HepG2 (cell line): ENCODE data around the gene AMER1. TPM values are rescaled to one million over a fixed set of nuclear protein-coding genes. Genes with fewer than 3 reads are reported as not detected.

Source experiments
- ATAC-seq: fragments of 200-7000 bp; cut with Tn5 transposase; 3 replicates; pipeline ENCODE4 v1.9.1; 2020; ENCODE audit warnings: mild to moderate bottlenecking, moderate library complexity
- BruUV-seq: library from RNA; stranded (reverse); fragments of 400-500 nt; replicated peaks from 2 replicates; lab custom pipeline; 2021; lab: Mats Ljungman, UMichigan
- CTCF ChIA-PET: fragments of 300-600 bp; formaldehyde crosslinking; extraction: SDS; loops from one replicate; lab custom pipeline; 2021; ENCODE audit warnings: low total read pairs, inconsistent platforms, low intra/inter-chr PET ratio; lab: Yijun Ruan, JAX
- POLR2A ChIA-PET: fragments of 350-600 bp; sonication (Branson Sonifier 250); formaldehyde crosslinking; loops from one replicate; lab custom pipeline; 2020; ENCODE audit warnings: antibody characterized with exemption, inconsistent platforms; lab: Yijun Ruan, JAX
- DNase-seq: peaks from one replicate; pipeline ENCODE4 v3.0.0-alpha.2; 2015; ENCODE audit warnings: low spot score
- FAIRE-seq: peaks from 3 replicates; lab custom pipeline; 2011; peaks lifted over from hg19 to GRCh38; lab: Jason Lieb, UNC
- H2AFZ ChIP-seq: one replicate; pipeline ENCODE4 v1.6.1; 2011; ENCODE audit warnings: low read length, inconsistent platforms
- H3K27ac ChIP-seq: fragments of 300-600 bp; 3 replicates; pipeline ENCODE4 v1.8.0; 2011; ENCODE audit warnings: mixed run types, mild to moderate bottlenecking, mixed read lengths, low read length, inconsistent platforms; ENCODE audit not compliant: insufficient read depth; ENCODE audit errors: extremely low read length
- H3K27me3 ChIP-seq, 2 experiments: fragments of 200-600 bp in 1 of 2; 2 replicates in 1 of 2; 3 replicates in 1 of 2; pipeline versions ENCODE4 v1.6.0 to v1.8.0; 2011; ENCODE audit warnings: low read length in 2 of 2, mild to moderate bottlenecking in 2 of 2, moderate library complexity in 2 of 2, inconsistent platforms in 1 of 2; ENCODE audit not compliant: insufficient read depth in 2 of 2, control insufficient read depth in 1 of 2
- H3K36me3 ChIP-seq, 2 experiments: fragments of 200-600 bp in 1 of 2; replicated peaks in 1 of 2; 2 replicates in 1 of 2; 3 replicates in 1 of 2; pipeline versions ENCODE4 v1.5.1 to v1.8.0; 2011; ENCODE audit warnings: low read length in 2 of 2, inconsistent platforms in 1 of 2; ENCODE audit not compliant: insufficient read depth in 2 of 2, control insufficient read depth in 1 of 2
- H3K4me1 ChIP-seq: 2 replicates; pipeline ENCODE4 v1.5.1; 2012; ENCODE audit warnings: low read length, inconsistent platforms; ENCODE audit not compliant: insufficient read depth
- H3K4me2 ChIP-seq: 2 replicates; pipeline ENCODE4 v1.6.0; 2011; ENCODE audit warnings: low read depth, low read length, inconsistent platforms
- H3K4me3 ChIP-seq, 3 experiments: fragments of 200-600 bp in 1 of 3; sonication (generic), shearing (Covaris generic) in 1 of 3; replicated peaks in 1 of 3; 2 replicates each; pipeline ENCODE4 v1.5.1; 2011 to 2016; ENCODE audit warnings: low read length in 3 of 3, inconsistent platforms in 2 of 3, low read depth in 2 of 3, mild to moderate bottlenecking in 2 of 3, control low read depth in 1 of 3, mixed read lengths in 1 of 3; ENCODE audit not compliant: insufficient read depth in 1 of 3
- H3K79me2 ChIP-seq: one replicate; pipeline ENCODE4 v1.6.1; 2011; ENCODE audit warnings: low read length, inconsistent platforms; ENCODE audit not compliant: insufficient read depth
- H3K9ac ChIP-seq: 2 replicates; pipeline ENCODE4 v1.6.0; 2011; ENCODE audit warnings: mild to moderate bottlenecking, low read depth, low read length, inconsistent platforms; ENCODE audit not compliant: insufficient read depth
- H3K9me3 ChIP-seq: 2 replicates; pipeline ENCODE4 v1.5.1; 2012; ENCODE audit warnings: mild to moderate bottlenecking, low read length
- H4K20me1 ChIP-seq: 2 replicates; pipeline ENCODE4 v1.6.0; 2011; ENCODE audit warnings: inconsistent platforms, mild to moderate bottlenecking, low read length, moderate library complexity; ENCODE audit not compliant: insufficient read depth
- ATAD3A ChIP-seq: sonication (generic); formaldehyde crosslinking; IDR thresholded peaks from 2 replicates; pipeline ENCODE4 v1.4.0; 2020; ENCODE audit warnings: missing genetic modification reagents
- BHLHE40 ChIP-seq: IDR thresholded peaks from 2 replicates; pipeline ENCODE4 v1.6.1; 2011; ENCODE audit warnings: low read length, improper control_type of control experiment
- CENPX ChIP-seq: sonication (generic); formaldehyde crosslinking; IDR thresholded peaks from 2 replicates; pipeline ENCODE4 v1.9.0; 2021; ENCODE audit warnings: mild to moderate bottlenecking, missing genetic modification reagents, moderate library complexity
- GFI1 ChIP-seq: sonication (generic); formaldehyde crosslinking; IDR thresholded peaks from 2 replicates; pipeline ENCODE4 v1.5.0; 2020; ENCODE audit warnings: missing genetic modification reagents, mild to moderate bottlenecking, borderline replicate concordance
- KDM4B ChIP-seq: sonication (generic); formaldehyde crosslinking; IDR thresholded peaks from 2 replicates; pipeline ENCODE4 v1.4.0; 2020; ENCODE audit warnings: missing genetic modification reagents
- SMYD3 ChIP-seq: sonication (generic); formaldehyde crosslinking; IDR thresholded peaks from 2 replicates; pipeline ENCODE4 v1.8.1; 2023; ENCODE audit warnings: mild to moderate bottlenecking, missing genetic modification reagents
- SP2 ChIP-seq: sonication (generic); formaldehyde crosslinking; IDR thresholded peaks from 2 replicates; pipeline ENCODE4 v1.5.1; 2020; ENCODE audit warnings: mild to moderate bottlenecking, missing genetic modification reagents
- SPEN ChIP-seq: sonication (generic); formaldehyde crosslinking; IDR thresholded peaks from 2 replicates; pipeline ENCODE4 v1.5.1; 2020; ENCODE audit warnings: low read depth, mild to moderate bottlenecking, missing genetic modification reagents
- YY1 ChIP-seq: IDR thresholded peaks from 2 replicates; pipeline ENCODE4 v1.6.1; 2011; ENCODE audit warnings: low read length, low read depth, moderate library complexity, mild to moderate bottlenecking; ENCODE audit not compliant: insufficient read depth, insufficient replicate concordance
- ZHX2 ChIP-seq, 2 experiments: sonication (generic) in 1 of 2; formaldehyde crosslinking in 1 of 2; IDR thresholded peaks; 2 replicates each; pipeline versions ENCODE4 v1.6.1 to v1.9.0; 2014 to 2022; ENCODE audit warnings: antibody characterized with exemption in 1 of 2, borderline replicate concordance in 1 of 2, inconsistent platforms in 1 of 2, low read depth in 1 of 2, missing genetic modification reagents in 1 of 2
- ZNF17 ChIP-seq: sonication (generic); formaldehyde crosslinking; IDR thresholded peaks from 2 replicates; pipeline ENCODE4 v1.5.0; 2020; ENCODE audit warnings: mild to moderate bottlenecking, missing genetic modification reagents
- ZNF225 ChIP-seq: sonication (generic); formaldehyde crosslinking; IDR thresholded peaks from 2 replicates; pipeline ENCODE4 v1.4.0; 2020; ENCODE audit warnings: mild to moderate bottlenecking, missing genetic modification reagents
- ZNF3 ChIP-seq: IDR thresholded peaks from 2 replicates; pipeline ENCODE4 v1.7.0; 2017; ENCODE audit warnings: inconsistent platforms
- in situ Hi-C: cut with HindIII; loops from 2 replicates; pipeline ENCODE4 v1.10.0; 2017; ENCODE audit warnings: low pct_unique_long_range_greater_than_20kb; ENCODE audit not compliant: extremely low pct_ligation_motif_present
- intact Hi-C: fragments of 100-400 bp; cut with micrococcal nuclease; formaldehyde crosslinking; loops from one replicate; pipeline ENCODE4 v1.10.0; 2022; ENCODE audit not compliant: unreplicated experiment
- polyA plus RNA-seq, 8 experiments: library from polyadenylated mRNA; depleted of rRNA in 3 of 8; stranded (reverse) in 7 of 8; unstranded in 1 of 8; fragments of >200 nt; fragmentation: Illumina TruSeq in 4 of 8; extraction: Trizol in 4 of 8; gene quantifications; 2 replicates each; pipeline versions ENCODE4 v1.2.1 to v1.2.3, GENCODE V29; 2011 to 2016; ENCODE audit warnings: low read depth in 4 of 8, missing spikeins in 1 of 8, mixed read lengths in 1 of 8; ENCODE audit not compliant: insufficient read depth in 1 of 8
- total RNA-seq, 5 experiments: library from RNA; depleted of rRNA; stranded (reverse); fragments of >200 nt; fragmentation: Illumina TruSeq; extraction: Trizol; gene quantifications; 2 replicates each; pipeline ENCODE4 v1.2.3, GENCODE V29; 2016; ENCODE audit warnings: low read depth in 1 of 5
- TF ChIP-seq, protein P1 (sequence below): sonication (generic); formaldehyde crosslinking; IDR thresholded peaks from 2 replicates; pipeline ENCODE4 v1.4.0; 2020; ENCODE audit warnings: mild to moderate bottlenecking, missing genetic modification reagents

AMER1 gene
- total and polyA plus RNA-seq, 2 of the 13 experiments (the other 11 are each of a cell fraction or from before 2014, with no cell fraction given) = 2.8 to 10.8 TPM

DNA sequence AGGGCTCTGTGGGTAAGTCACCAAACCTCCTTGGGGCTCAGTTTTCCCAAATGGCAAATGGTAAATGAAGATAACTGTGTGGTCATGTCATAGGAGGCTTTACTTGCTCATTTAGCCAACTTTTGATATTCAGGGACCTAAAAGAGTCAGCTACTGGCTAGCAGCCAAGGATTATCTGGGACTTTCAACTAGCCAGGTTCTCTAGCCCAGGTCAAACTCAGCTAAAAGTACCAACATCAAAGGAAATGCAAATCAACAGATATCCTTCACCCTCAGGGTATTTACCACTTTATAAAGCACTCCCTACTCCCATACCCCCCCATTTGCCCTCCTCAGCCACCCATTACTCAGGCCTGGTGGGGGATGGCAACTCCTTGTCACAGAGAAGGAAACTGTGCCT is 7.5 kb downstream of the AMER1 start:
- no peak overlapping the region for H3K4me2 ChIP-seq
- no peaks in the 10 kb centered on the region for H3K27me3 ChIP-seq
- no peaks in the 10 kb centered on the region for H3K9me3 ChIP-seq
- H4K20me1 ChIP-seq = no peaks in the 10 kb centered on the region
- peaks cover 11% of the 10 kb centered on the region for H3K79me2 ChIP-seq
- H3K4me1 ChIP-seq = peaks cover 18% of the 10 kb centered on the region
- no peak overlapping the region for H3K27ac ChIP-seq
- in situ Hi-C loops = no loop called here
- POLR2A ChIA-PET = no interaction called here
- no peaks in the 10 kb centered on the region for H3K36me3 ChIP-seq
- DNase-seq (no peak), ATAC-seq (no peak), FAIRE-seq (no peak)
- CTCF ChIA-PET = no interaction called here
- no peak overlapping the region for H3K4me3 ChIP-seq
- H2AFZ ChIP-seq = no peak overlapping the region
- no TSS peak for BruUV-seq
- no peak overlapping the region for H3K9ac ChIP-seq
- intact Hi-C loops = no loop called here
- TF ChIP-seq BHLHE40 (no peak), YY1 (no peak), CENPX (no peak), SMYD3 (no peak), GFI1 (CRISPR knock-in tag) (no peak), ZHX2 (IDR thresholded peaks at IDR 0.05; ENCODE audit: low read depth) (no peak), ZHX2 (CRISPR knock-in tag; IDR thresholded peaks at IDR 0.05; ENCODE audit: borderline replicate concordance) (no peak), KDM4B (CRISPR knock-in tag) (no peak), ZNF3 (no peak), ZNF17 (no peak), SPEN (CRISPR knock-in tag) (no peak), ZNF225 (CRISPR knock-in tag) (no peak), SP2 (CRISPR knock-in tag) (no peak), ATAD3A (CRISPR knock-in tag) (no peak)
- TF ChIP-seq, protein P1, sequence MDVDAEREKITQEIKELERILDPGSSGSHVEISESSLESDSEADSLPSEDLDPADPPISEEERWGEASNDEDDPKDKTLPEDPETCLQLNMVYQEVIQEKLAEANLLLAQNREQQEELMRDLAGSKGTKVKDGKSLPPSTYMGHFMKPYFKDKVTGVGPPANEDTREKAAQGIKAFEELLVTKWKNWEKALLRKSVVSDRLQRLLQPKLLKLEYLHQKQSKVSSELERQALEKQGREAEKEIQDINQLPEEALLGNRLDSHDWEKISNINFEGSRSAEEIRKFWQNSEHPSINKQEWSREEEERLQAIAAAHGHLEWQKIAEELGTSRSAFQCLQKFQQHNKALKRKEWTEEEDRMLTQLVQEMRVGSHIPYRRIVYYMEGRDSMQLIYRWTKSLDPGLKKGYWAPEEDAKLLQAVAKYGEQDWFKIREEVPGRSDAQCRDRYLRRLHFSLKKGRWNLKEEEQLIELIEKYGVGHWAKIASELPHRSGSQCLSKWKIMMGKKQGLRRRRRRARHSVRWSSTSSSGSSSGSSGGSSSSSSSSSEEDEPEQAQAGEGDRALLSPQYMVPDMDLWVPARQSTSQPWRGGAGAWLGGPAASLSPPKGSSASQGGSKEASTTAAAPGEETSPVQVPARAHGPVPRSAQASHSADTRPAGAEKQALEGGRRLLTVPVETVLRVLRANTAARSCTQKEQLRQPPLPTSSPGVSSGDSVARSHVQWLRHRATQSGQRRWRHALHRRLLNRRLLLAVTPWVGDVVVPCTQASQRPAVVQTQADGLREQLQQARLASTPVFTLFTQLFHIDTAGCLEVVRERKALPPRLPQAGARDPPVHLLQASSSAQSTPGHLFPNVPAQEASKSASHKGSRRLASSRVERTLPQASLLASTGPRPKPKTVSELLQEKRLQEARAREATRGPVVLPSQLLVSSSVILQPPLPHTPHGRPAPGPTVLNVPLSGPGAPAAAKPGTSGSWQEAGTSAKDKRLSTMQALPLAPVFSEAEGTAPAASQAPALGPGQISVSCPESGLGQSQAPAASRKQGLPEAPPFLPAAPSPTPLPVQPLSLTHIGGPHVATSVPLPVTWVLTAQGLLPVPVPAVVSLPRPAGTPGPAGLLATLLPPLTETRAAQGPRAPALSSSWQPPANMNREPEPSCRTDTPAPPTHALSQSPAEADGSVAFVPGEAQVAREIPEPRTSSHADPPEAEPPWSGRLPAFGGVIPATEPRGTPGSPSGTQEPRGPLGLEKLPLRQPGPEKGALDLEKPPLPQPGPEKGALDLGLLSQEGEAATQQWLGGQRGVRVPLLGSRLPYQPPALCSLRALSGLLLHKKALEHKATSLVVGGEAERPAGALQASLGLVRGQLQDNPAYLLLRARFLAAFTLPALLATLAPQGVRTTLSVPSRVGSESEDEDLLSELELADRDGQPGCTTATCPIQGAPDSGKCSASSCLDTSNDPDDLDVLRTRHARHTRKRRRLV (CRISPR knock-in tag) = no peak
